Stomach (tissue), 19 donors: ENCODE data around the gene MANEA. TPM values are rescaled to one million over a fixed set of nuclear protein-coding genes. Genes with fewer than 3 reads are reported as not detected.

ENCODE experiments used
- DNase-seq, 2 donors: peaks; one replicate each; pipeline versions ENCODE4 v3.0.0 to v3.0.0-alpha.2; 2013 to 2019
- H3K27ac ChIP-seq, 5 donors: fragments of 200-600 bp in 4 of 5; sonication (generic) in 4 of 5; one replicate each; pipeline ENCODE4 v1.5.1; 2013 to 2019; ENCODE audit warnings: mild to moderate bottlenecking in 1 of 5, moderate library complexity in 1 of 5
- H3K27me3 ChIP-seq, 3 donors: fragments of 200-600 bp; sonication (generic); one replicate each; pipeline ENCODE4 v1.5.1; 2017 to 2019; ENCODE audit warnings: mixed run types in 1 of 3
- H3K36me3 ChIP-seq, 4 donors: fragments of 200-600 bp; sonication (generic); 1 replicate in 3 of 4; 2 replicates in 1 of 4; pipeline ENCODE4 v1.5.1; 2016 to 2019
- H3K4me1 ChIP-seq, 4 donors: fragments of 200-600 bp; sonication (generic); one replicate each; pipeline ENCODE4 v1.5.1; 2016 to 2019
- H3K4me3 ChIP-seq, 4 donors: fragments of 200-600 bp; sonication (generic) in 3 of 4; one replicate each; pipeline ENCODE4 v1.5.1; 2016 to 2019; ENCODE audit warnings: mild to moderate bottlenecking in 1 of 4
- H3K9me3 ChIP-seq, 4 donors: fragments of 200-600 bp; sonication (generic); one replicate each; pipeline ENCODE4 v1.5.1; 2016 to 2019
- CTCF ChIP-seq, 7 experiments: fragments of 450-650 bp in 4 of 7; fragments of 200-600 bp in 3 of 7; sonication (generic) in 3 of 7; IDR thresholded peaks; one replicate each; pipeline ENCODE4 v1.5.1; 2016 to 2019; ENCODE audit warnings: antibody characterized with exemption in 7 of 7, control low read depth in 2 of 7, mild to moderate bottlenecking in 1 of 7
- EP300 ChIP-seq: sonication (generic); formaldehyde crosslinking; IDR thresholded peaks from one replicate; pipeline ENCODE4 v1.6.1; 2017; ENCODE audit warnings: antibody characterized with exemption
- POLR2A ChIP-seq, 4 donors: fragments of 450-650 bp; IDR thresholded peaks; one replicate each; pipeline ENCODE4 v1.6.1; 2016; ENCODE audit warnings: antibody characterized with exemption in 4 of 4, control low read depth in 2 of 4, mild to moderate bottlenecking in 1 of 4, moderate library complexity in 1 of 4
- POLR2AphosphoS5 ChIP-seq, 3 donors: sonication (generic); formaldehyde crosslinking; IDR thresholded peaks; one replicate each; pipeline ENCODE4 v1.6.1; 2016; ENCODE audit warnings: antibody characterized with exemption in 3 of 3
- WGBS, 5 donors: extraction: QIAGEN DNeasy Blood & Tissue Kit in 3 of 5; methylation state at CpG; one replicate each; pipeline versions ENCODE4 v1.1.5 to v1.1.7; 2013 to 2018; 5-methylcytosine and 5-hydroxymethylcytosine counted together
- intact Hi-C: fragments of 100-400 bp; cut with DNase I; formaldehyde crosslinking; loops from one replicate; pipeline ENCODE4 v1.15.1; 2023; ENCODE audit warnings: low total_unique reads
- long read RNA-seq, 10 donors: transcript quantifications; one replicate each; lab custom pipeline, GENCODE V29; 2026
- polyA plus RNA-seq, 3 donors: library from polyadenylated mRNA; stranded (reverse); fragments of 200-250 nt; gene quantifications; one replicate each; pipeline ENCODE4 v1.2.3, GENCODE V29; 2013
- total RNA-seq, 5 donors: library from RNA; depleted of rRNA; stranded (reverse); fragments of >200 nt; gene quantifications; one replicate each; pipeline versions ENCODE4 v1.1.0 to v1.2.3, GENCODE V29; 2014 to 2016
- donor health status: healthy with polysubstance abuse.
- donor health status: Bipolar disorder and iron deficiency.
- donor health status: healthy.

Gene MANEA
- total RNA-seq (10 to 100 TPM in 1 of 5 donors, 1 to 10 TPM in 4; 1.2 to 15.2 (median 3.5) TPM), polyA plus RNA-seq (1 to 10 TPM; 2.6 to 3.6 (median 2.9) TPM)
- long read RNA-seq, donor 1, full-length matches to known transcripts, result 2 of 2 reads
- long read RNA-seq, donor 1, partial matches to known transcripts, result 0 of 2 reads
- long read RNA-seq, donor 1, other reads (novel, unspliced or antisense), result 0 of 2 reads
- long read RNA-seq, donor 2, full-length matches to known transcripts, result 4 of 4 reads
- long read RNA-seq, donor 2, partial matches to known transcripts, result 0 of 4 reads
- long read RNA-seq, donor 2, other reads (novel, unspliced or antisense), result 0 of 4 reads
- long read RNA-seq, donor 3, full-length matches to known transcripts, result 9 of 9 reads
- long read RNA-seq, donor 3, partial matches to known transcripts, result 0 of 9 reads
- long read RNA-seq, donor 3, other reads (novel, unspliced or antisense), result 0 of 9 reads
- long read RNA-seq, donor 4, full-length matches to known transcripts, result 3 of 3 reads
- long read RNA-seq, donor 4, partial matches to known transcripts, result 0 of 3 reads
- long read RNA-seq, donor 4, other reads (novel, unspliced or antisense), result 0 of 3 reads
- long read RNA-seq, donor 5, full-length matches to known transcripts, result 11 of 11 reads
- long read RNA-seq, donor 5, partial matches to known transcripts, result 0 of 11 reads
- long read RNA-seq, donor 5, other reads (novel, unspliced or antisense), result 0 of 11 reads
- long read RNA-seq, donor 6, full-length matches to known transcripts, result 22 of 27 reads
- long read RNA-seq, donor 6, partial matches to known transcripts, result 5 of 27 reads
- long read RNA-seq, donor 6, other reads (novel, unspliced or antisense), result 0 of 27 reads
- long read RNA-seq, donor 7, full-length matches to known transcripts, result 6 of 6 reads
- long read RNA-seq, donor 7, partial matches to known transcripts, result 0 of 6 reads
- long read RNA-seq, donor 7, other reads (novel, unspliced or antisense), result 0 of 6 reads
- long read RNA-seq, donor 8, full-length matches to known transcripts, result 16 of 16 reads
- long read RNA-seq, donor 8, partial matches to known transcripts, result 0 of 16 reads
- long read RNA-seq, donor 8, other reads (novel, unspliced or antisense), result 0 of 16 reads
- long read RNA-seq, donor 9, full-length matches to known transcripts, result 14 of 14 reads
- long read RNA-seq, donor 9, partial matches to known transcripts, result 0 of 14 reads
- long read RNA-seq, donor 9, other reads (novel, unspliced or antisense), result 0 of 14 reads
- long read RNA-seq, donor 10, result 0 reads

- Histone ChIP-seq H3K4me1 (peaks cover 8 to 59% (median 30%) of the 10 kb centered on the region in 4 donors), H3K27ac (peak within 1 kb of the TSS; percentile 91 to 96 (median 92)), H3K9me3 (no peaks in the 10 kb centered on the region), H3K4me3 (peak within 1 kb of the TSS; percentile 67 to 79 (median 70)), H3K27me3 (no peaks in the 10 kb centered on the region), H3K36me3 (no peaks in the 10 kb centered on the region)
- intact Hi-C loops, result no loop called here
- peak; percentile 77 to 94 for DNase-seq
- 0 to 1% (median 0%) methylated on average over 47 to 70 of the region's 70 CpGs for WGBS, 5 donors
- TF ChIP-seq CTCF (IDR thresholded peaks at IDR 0.05), result no peak
- peak in 2 of 3 donors; percentile 20 to 44 for TF ChIP-seq POLR2AphosphoS5 (IDR thresholded peaks at IDR 0.05)
- no peak for TF ChIP-seq EP300
Measured at GRCh38 chr6:95577304-95578105, at the start of gene MANEA. Gene MANEA, plus strand, starts transcription at chr6:95577535. Its CDS starts 8,905 bp downstream, at chr6:95586440.

- H3K9me3 ChIP-seq, result no peaks in the 10 kb centered on the region
- WGBS, 5 donors, result 84 to 90% (median 87%) methylated on average over 1 of the region's 1 CpG
- H3K36me3 ChIP-seq, result no peaks in the 10 kb centered on the region
- H3K27me3 ChIP-seq, result no peaks in the 10 kb centered on the region
- DNase-seq, result no peak
- no peak overlapping the region for H3K27ac ChIP-seq
- H3K4me3 ChIP-seq, result no peak overlapping the region
- intact Hi-C loops, result no loop called here
- TF ChIP-seq CTCF (IDR thresholded peaks at IDR 0.05), result no peak
- TF ChIP-seq POLR2A (IDR thresholded peaks at IDR 0.05), result no peak
- TF ChIP-seq EP300, result no peak
- no peak for TF ChIP-seq POLR2AphosphoS5 (IDR thresholded peaks at IDR 0.05)
- H3K4me1 ChIP-seq, result peaks cover 0 to 7% (median 0%) of the 10 kb centered on the region in 4 donors
Measured at GRCh38 chr6:95529762-95530161, 47.6 kb upstream of the MANEA start.

GRCh38 chr6:95530176-95530819 is 47.0 kb upstream of the MANEA start:
- H3K9me3 ChIP-seq, result no peaks in the 10 kb centered on the region
- intact Hi-C loops, result no loop called here
- peaks cover 0 to 7% (median 0%) of the 10 kb centered on the region in 4 donors for H3K4me1 ChIP-seq
- no peak overlapping the region for H3K27ac ChIP-seq
- WGBS, 5 donors, result 44 to 72% (median 61%) methylated on average over 3 of the region's 3 CpGs
- H3K4me3 ChIP-seq, result no peak overlapping the region
- no peaks in the 10 kb centered on the region for H3K27me3 ChIP-seq
- TF ChIP-seq POLR2A (IDR thresholded peaks at IDR 0.05) (no peak), POLR2AphosphoS5 (IDR thresholded peaks at IDR 0.05) (no peak), CTCF (IDR thresholded peaks at IDR 0.05) (no peak), EP300 (no peak)
- DNase-seq, result no peak
- H3K36me3 ChIP-seq, result no peaks in the 10 kb centered on the region
